ENCODE results near the gene RAB27B.

DNA sequence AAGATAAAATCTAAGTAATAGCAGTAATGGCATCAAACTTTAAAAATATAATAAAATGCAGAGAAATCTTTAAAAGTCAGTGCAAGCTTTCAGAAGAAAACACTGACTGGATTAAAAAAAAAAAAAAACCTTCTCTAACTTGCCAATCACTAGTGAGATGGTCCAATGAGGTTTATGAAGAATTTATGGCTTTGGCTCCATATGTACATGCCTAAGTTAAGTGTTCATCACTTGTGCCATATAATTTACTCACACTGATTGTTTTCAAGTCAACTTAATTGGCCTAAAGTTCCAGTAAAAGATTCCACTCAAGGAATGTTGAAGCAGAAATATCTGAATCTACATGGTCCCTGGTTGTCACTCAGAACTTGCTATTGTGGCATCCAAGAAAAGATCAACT, 40.7 kb upstream of the RAB27B start:
- TF ChIP-seq, protein P1, sequence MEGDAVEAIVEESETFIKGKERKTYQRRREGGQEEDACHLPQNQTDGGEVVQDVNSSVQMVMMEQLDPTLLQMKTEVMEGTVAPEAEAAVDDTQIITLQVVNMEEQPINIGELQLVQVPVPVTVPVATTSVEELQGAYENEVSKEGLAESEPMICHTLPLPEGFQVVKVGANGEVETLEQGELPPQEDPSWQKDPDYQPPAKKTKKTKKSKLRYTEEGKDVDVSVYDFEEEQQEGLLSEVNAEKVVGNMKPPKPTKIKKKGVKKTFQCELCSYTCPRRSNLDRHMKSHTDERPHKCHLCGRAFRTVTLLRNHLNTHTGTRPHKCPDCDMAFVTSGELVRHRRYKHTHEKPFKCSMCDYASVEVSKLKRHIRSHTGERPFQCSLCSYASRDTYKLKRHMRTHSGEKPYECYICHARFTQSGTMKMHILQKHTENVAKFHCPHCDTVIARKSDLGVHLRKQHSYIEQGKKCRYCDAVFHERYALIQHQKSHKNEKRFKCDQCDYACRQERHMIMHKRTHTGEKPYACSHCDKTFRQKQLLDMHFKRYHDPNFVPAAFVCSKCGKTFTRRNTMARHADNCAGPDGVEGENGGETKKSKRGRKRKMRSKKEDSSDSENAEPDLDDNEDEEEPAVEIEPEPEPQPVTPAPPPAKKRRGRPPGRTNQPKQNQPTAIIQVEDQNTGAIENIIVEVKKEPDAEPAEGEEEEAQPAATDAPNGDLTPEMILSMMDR (IDR thresholded peaks at IDR 0.05; ENCODE audit: poor library complexity), result no peak
- TF ChIP-seq EZH2phosphoT487 (IDR thresholded peaks at IDR 0.05; ENCODE audit: low read depth, severe bottlenecking, unreplicated experiment), result no peak
